NCI-H524 (cell line): ENCODE data around the gene EFL1.
"Not testable (repeated sequence)": the region's sequence is repeated elsewhere in the genome, so short reads cannot be mapped to it uniquely, and the experiment has no call there.

Experiments used
- DNase-seq, 2 experiments: peaks; one replicate each; lab custom pipeline; 2025; lab: John Stamatoyannopoulos, UW

The EFL1 gene

GRCh38 chr15:82262422-82263026, at the start of gene EFL1, which contains the start of gene SAXO2:
TSS of gene EFL1 (minus strand) at chr15:82262734. CDS start at chr15:82261778, 956 bp downstream.
TSS of gene SAXO2 (plus strand) at chr15:82262818. CDS start at chr15:82262880, 62 bp downstream.
- peak; percentile 85 to 86 for DNase-seq

- DNase-seq = not testable (repeated sequence)
These were observed 48.8 kb upstream of the EFL1 start for GRCh38 chr15:82311321-82311720.

GRCh38 chr15:82309802-82310201, 47.3 kb upstream of the EFL1 start:
- DNase-seq = no peak

- DNase-seq = no peak
These were observed 45.2 kb upstream of the EFL1 start for GRCh38 chr15:82307714-82308081.

GRCh38 chr15:82306791-82307713, 44.5 kb upstream of the EFL1 start:
- no peak for DNase-seq

- DNase-seq = no peak
These were observed 43.1 kb upstream of the EFL1 start for GRCh38 chr15:82305621-82306048.

- no peak for DNase-seq
These were observed 42.2 kb upstream of the EFL1 start for GRCh38 chr15:82304778-82305090.

- no peak for DNase-seq
These were observed 41.6 kb upstream of the EFL1 start for GRCh38 chr15:82303956-82304777.

GRCh38 chr15:82301296-82302016, 38.9 kb upstream of the EFL1 start:
- DNase-seq = no peak

- no peak for DNase-seq
These were observed 38.3 kb upstream of the EFL1 start for GRCh38 chr15:82300883-82301282.

GRCh38 chr15:82300326-82300725, 37.8 kb upstream of the EFL1 start:
- not testable (repeated sequence) for DNase-seq

- DNase-seq = not testable (repeated sequence)
These were observed 37.0 kb upstream of the EFL1 start for GRCh38 chr15:82299511-82299914.

- no peak for DNase-seq
These were observed 36.0 kb upstream of the EFL1 start for GRCh38 chr15:82298520-82298919.

GRCh38 chr15:82298032-82298431, 35.5 kb upstream of the EFL1 start:
- no peak for DNase-seq

- no peak for DNase-seq
These were observed 35.0 kb upstream of the EFL1 start for GRCh38 chr15:82297546-82297945.

GRCh38 chr15:82294061-82294690, 31.6 kb upstream of the EFL1 start:
- DNase-seq = no peak

- no peak for DNase-seq
These were observed 29.7 kb upstream of the EFL1 start for GRCh38 chr15:82292271-82292670.

GRCh38 chr15:82288202-82288601, 25.7 kb upstream of the EFL1 start:
- DNase-seq = not testable (repeated sequence)

GRCh38 chr15:82286475-82286874, 23.9 kb upstream of the EFL1 start:
- not testable (repeated sequence) for DNase-seq

- not testable (repeated sequence) for DNase-seq
These were observed 21.8 kb upstream of the EFL1 start for GRCh38 chr15:82284381-82284780.

GRCh38 chr15:82282386-82282785, 19.9 kb upstream of the EFL1 start:
- DNase-seq = not testable (repeated sequence)
